Activated effector memory CD4-positive, alpha-beta T cell treated with Interleukin-2 at 50 U/mL for 16 hours (primary cell): Measurements from ENCODE around the gene LPAR2.
"Not testable (repeated sequence)": the region's sequence is repeated elsewhere in the genome, so short reads cannot be mapped to it uniquely, and the experiment has no call there.

Experiments
- DNase-seq: peaks from one replicate; pipeline ENCODE4 v3.0.0-alpha.2; 2020

LPAR2 gene

GRCh38 chr19:19627621-19628500, at the start of gene LPAR2:
Gene LPAR2 (minus strand): TSS chr19:19628220. CDS start chr19:19627275, 945 bp downstream.
- peak; percentile 71 for DNase-seq

GRCh38 chr19:19677579-19677978, 49.6 kb upstream of the LPAR2 start:
- no peak for DNase-seq

- DNase-seq: no peak
These were observed 46.3 kb upstream of the LPAR2 start for GRCh38 chr19:19674315-19674714.

GRCh38 chr19:19672816-19673215, 44.8 kb upstream of the LPAR2 start:
- no peak for DNase-seq

- DNase-seq: no peak
These were observed 42.1 kb upstream of the LPAR2 start for GRCh38 chr19:19670070-19670551.

GRCh38 chr19:19668230-19669012, 40.4 kb upstream of the LPAR2 start, which contains the start of gene ZNF101:
Gene ZNF101 (plus strand): TSS chr19:19668839. CDS start chr19:19668964, 125 bp downstream.
- peak; percentile 94 for DNase-seq

- not testable (repeated sequence) for DNase-seq
These were observed 37.5 kb upstream of the LPAR2 start for GRCh38 chr19:19665420-19665948.

GRCh38 chr19:19663256-19664120, 35.5 kb upstream of the LPAR2 start, which contains the start of gene ATP13A1:
Gene ATP13A1 (minus strand): TSS chr19:19663676. CDS start chr19:19663666, 10 bp downstream.
- peak; percentile 94 for DNase-seq

GRCh38 chr19:19662871-19663255, 34.8 kb upstream of the LPAR2 start:
- no peak for DNase-seq

- no peak for DNase-seq
These were observed 34.3 kb upstream of the LPAR2 start for GRCh38 chr19:19662344-19662743.

- DNase-seq: no peak
These were observed 33.7 kb upstream of the LPAR2 start for GRCh38 chr19:19661675-19662251.

GRCh38 chr19:19661141-19661674, 33.2 kb upstream of the LPAR2 start:
- no peak for DNase-seq

- DNase-seq: no peak
These were observed 31.7 kb upstream of the LPAR2 start for GRCh38 chr19:19659646-19660245.

- DNase-seq: no peak
These were observed 29.4 kb upstream of the LPAR2 start for GRCh38 chr19:19657397-19657783.

- DNase-seq: no peak
These were observed 28.7 kb upstream of the LPAR2 start for GRCh38 chr19:19656451-19657396.

GRCh38 chr19:19655641-19656343, 27.8 kb upstream of the LPAR2 start:
- no peak for DNase-seq

GRCh38 chr19:19655051-19655594, 27.1 kb upstream of the LPAR2 start:
- DNase-seq: no peak

- DNase-seq: no peak
These were observed 26.4 kb upstream of the LPAR2 start for GRCh38 chr19:19654441-19654840.

GRCh38 chr19:19653597-19654147, 25.7 kb upstream of the LPAR2 start:
- no peak for DNase-seq
